Measurements from ENCODE around the gene FGFBP2. TPM values are rescaled to one million over a fixed set of nuclear protein-coding genes. Genes with fewer than 3 reads are reported as not detected.

The FGFBP2 gene
- total RNA-seq, 1 donor from 2014 or later: 2.0 TPM

- H3K27ac Mint-ChIP-seq: no peak overlapping the region
- no peaks in the 10 kb centered on the region for H3K4me1 Mint-ChIP-seq
- peaks cover 15% of the 10 kb centered on the region for H3K27me3 Mint-ChIP-seq
- DNase-seq: no peak
- no peak overlapping the region for H3K4me3 Mint-ChIP-seq
- peaks cover 4% of the 10 kb centered on the region for H3K9me3 Mint-ChIP-seq
- no peaks in the 10 kb centered on the region for H3K36me3 Mint-ChIP-seq (ENCODE audit: low read depth)
- intact Hi-C loops (cut with micrococcal nuclease): no loop called here
These were observed 49.9 kb downstream of the FGFBP2 start for GRCh38 chr4:15912961-15913630.

- Mint-ChIP-seq H3K36me3 (ENCODE audit: low read depth) (no peaks in the 10 kb centered on the region), H3K27ac (no peak overlapping the region), H3K9me3 (peaks cover 4% of the 10 kb centered on the region), H3K4me3 (no peak overlapping the region), H3K4me1 (no peaks in the 10 kb centered on the region), H3K27me3 (peaks cover 15% of the 10 kb centered on the region)
- intact Hi-C loops (cut with micrococcal nuclease): no loop called here
- no peak for DNase-seq
These were observed 50.7 kb downstream of the FGFBP2 start for GRCh38 chr4:15912236-15912635.

Other genes starting within 250 kb of the FGFBP2 start
- 89.6 and 103 TPM in 2 replicates for gene CD38, start 184.8 kb downstream of the FGFBP2 start, total RNA-seq
- gene FGFBP1, start 24.4 kb downstream of the FGFBP2 start, total RNA-seq: not detected in 2 replicates
- not detected in 2 replicates for gene PROM1, start 120.8 kb upstream of the FGFBP2 start, total RNA-seq

All from activated CD4-positive, alpha-beta T cell treated with anti-CD3 and anti-CD28 coated beads, Interleukin-2, amount 10 ng/mL, durations not matched to agents 24 days and 14 days (primary cell).